Measurements from ENCODE around the gene MMAB.

The MMAB gene

DNA sequence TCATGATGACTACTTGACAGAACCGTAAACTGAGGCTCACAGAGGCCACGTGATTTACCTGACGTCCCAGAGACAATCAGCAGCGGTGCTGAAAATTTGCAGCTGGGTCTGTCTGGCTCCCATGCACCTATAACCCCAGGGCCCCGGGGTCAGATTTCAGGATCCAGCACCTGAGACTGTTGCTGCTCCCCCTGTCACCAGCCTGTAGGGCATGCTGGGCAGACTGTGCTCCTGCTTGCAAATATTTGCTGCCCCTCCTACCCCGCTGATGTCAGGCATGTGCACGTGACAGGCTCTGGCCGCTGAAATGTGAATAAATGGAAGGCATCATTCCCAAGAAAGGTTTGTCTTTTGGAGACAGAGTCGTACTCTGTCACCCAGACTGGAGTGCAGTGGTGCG, 6.0 kb downstream of the MMAB start:
- no peak for DNase-seq (ENCODE audit: low read depth)
- TF ChIP-seq, protein P1, sequence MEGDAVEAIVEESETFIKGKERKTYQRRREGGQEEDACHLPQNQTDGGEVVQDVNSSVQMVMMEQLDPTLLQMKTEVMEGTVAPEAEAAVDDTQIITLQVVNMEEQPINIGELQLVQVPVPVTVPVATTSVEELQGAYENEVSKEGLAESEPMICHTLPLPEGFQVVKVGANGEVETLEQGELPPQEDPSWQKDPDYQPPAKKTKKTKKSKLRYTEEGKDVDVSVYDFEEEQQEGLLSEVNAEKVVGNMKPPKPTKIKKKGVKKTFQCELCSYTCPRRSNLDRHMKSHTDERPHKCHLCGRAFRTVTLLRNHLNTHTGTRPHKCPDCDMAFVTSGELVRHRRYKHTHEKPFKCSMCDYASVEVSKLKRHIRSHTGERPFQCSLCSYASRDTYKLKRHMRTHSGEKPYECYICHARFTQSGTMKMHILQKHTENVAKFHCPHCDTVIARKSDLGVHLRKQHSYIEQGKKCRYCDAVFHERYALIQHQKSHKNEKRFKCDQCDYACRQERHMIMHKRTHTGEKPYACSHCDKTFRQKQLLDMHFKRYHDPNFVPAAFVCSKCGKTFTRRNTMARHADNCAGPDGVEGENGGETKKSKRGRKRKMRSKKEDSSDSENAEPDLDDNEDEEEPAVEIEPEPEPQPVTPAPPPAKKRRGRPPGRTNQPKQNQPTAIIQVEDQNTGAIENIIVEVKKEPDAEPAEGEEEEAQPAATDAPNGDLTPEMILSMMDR (IDR thresholded peaks at IDR 0.05; ENCODE audit: control insufficient read depth, insufficient read depth, low read depth, low read length, missing control alignments): no peak
- no peak overlapping the region for H3K4me3 ChIP-seq (ENCODE audit: control insufficient read depth, low read depth, low read length)

DNA sequence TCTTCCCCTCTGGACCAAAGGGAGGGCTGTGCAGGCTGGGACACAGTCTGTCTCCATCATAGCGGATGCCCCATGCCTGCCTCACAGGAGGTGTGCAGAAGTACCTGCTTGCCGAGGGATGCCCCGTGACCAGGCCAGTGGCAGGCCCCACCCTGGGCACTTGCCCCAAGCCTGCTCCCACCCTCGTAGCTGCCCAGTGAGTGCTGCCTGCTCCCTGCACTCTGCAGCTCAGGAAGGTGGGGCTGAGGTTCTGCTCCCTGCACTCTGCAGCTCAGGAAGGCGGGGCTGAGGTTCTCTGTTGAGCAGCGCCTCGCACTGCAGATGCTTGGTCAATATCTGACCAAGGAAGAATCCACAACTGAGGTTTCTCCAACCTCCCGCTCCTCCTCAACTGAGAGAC, 6.9 kb downstream of the MMAB start:
- TF ChIP-seq, protein P1 (IDR thresholded peaks at IDR 0.05; ENCODE audit: control insufficient read depth, insufficient read depth, low read depth, low read length, missing control alignments): no peak
- no peak for DNase-seq (ENCODE audit: low read depth)

DNA sequence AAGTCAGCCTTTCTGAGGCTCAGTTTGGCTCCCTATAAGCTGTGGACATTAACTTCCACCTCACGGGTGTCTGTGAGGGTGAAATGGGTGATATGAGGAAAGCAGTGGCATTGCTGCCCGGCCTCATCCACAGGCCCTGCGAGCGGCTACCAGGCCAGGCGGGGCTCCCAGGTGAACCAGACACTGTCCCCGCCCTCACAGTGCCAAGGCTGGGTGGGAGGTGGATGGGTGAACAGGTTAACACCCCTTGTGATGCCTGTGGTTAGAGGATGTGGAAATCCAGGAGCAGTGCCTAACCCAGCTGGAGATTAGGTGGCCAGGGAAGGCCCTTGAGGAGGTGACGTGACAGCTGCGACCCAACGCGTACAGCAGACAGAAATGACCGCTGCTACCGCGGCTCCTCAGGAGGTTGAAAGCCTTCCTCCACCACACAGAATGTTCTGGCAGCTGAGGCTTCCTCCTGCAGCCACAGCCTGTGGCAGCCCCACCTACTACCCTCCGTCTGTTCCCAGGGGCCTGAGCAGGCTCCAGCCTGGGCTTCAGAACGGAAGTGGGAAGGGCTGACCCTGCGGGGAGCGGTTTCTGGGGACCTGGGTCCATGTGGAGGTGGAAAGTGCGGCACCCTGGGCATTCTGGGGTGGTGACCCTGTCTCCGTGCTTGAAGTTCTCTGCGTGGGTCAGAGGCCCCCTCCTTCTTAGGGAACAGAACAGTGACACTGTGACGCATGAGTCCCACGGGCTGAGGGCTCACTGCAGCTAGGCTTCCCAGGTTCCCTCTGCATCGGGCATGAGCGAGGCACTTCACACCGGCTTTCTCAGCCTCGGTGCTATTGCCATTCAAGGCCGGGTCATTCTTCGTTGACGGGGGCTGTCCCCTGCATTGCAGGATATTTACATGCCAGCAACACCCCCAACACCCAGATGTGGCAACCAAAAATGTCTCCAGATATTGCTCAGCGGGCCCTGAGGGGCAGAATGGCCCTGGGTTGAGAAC, 9.7 kb downstream of the MMAB start:
- TF ChIP-seq, protein P1 (IDR thresholded peaks at IDR 0.05; ENCODE audit: control insufficient read depth, insufficient read depth, low read depth, low read length, missing control alignments): no peak
- H3K4me3 ChIP-seq (ENCODE audit: control insufficient read depth, low read depth, low read length): no peak overlapping the region
- DNase-seq (ENCODE audit: low read depth): no peak

More for the DNA sequence above, 6.9 kb downstream of the MMAB start:
- no peak overlapping the region for H3K4me3 ChIP-seq (ENCODE audit: control insufficient read depth, low read depth, low read length)

DNA sequence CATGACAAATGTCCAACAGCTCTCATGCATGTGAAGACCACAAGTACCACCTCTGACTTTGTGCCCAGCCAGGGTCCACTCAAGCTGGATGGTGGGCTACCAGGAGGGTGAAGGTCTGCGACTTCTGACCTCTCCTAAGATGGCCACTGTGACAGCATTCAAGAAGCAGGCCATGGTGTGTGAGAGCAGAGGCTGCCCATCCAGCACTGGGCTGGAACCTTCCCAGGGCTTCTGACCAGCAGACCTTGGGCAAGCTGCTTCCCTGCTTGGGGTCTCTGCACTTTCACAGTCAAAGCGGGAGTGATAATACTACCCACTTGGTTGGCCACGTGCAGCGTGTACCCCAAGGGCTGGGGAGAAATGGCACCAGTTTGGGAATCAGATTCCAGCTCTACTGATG, 10.4 kb downstream of the MMAB start:
- TF ChIP-seq, protein P1 (IDR thresholded peaks at IDR 0.05; ENCODE audit: control insufficient read depth, insufficient read depth, low read depth, low read length, missing control alignments): no peak
- DNase-seq (ENCODE audit: low read depth): no peak
- no peak overlapping the region for H3K4me3 ChIP-seq (ENCODE audit: control insufficient read depth, low read depth, low read length)

DNA sequence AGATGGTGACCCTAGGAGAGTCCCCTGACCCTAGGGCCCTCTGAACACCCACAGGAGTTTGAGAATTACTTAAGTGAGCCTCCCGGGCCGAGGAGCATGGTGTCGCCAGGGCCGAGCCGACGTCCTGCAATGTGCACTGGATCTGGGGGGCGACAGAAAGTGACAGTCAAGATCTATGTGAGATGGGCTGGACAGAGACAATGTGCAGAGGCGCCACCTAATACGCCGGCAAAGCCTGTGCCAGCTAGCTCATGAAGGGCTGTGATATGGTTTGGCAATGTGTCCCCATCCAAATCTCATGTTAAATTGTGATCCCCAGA, 11.6 kb downstream of the MMAB start:
- no peak overlapping the region for H3K4me3 ChIP-seq (ENCODE audit: control insufficient read depth, low read depth, low read length)
- TF ChIP-seq, protein P1 (IDR thresholded peaks at IDR 0.05; ENCODE audit: control insufficient read depth, insufficient read depth, low read depth, low read length, missing control alignments): no peak
- DNase-seq (ENCODE audit: low read depth): no peak

DNA sequence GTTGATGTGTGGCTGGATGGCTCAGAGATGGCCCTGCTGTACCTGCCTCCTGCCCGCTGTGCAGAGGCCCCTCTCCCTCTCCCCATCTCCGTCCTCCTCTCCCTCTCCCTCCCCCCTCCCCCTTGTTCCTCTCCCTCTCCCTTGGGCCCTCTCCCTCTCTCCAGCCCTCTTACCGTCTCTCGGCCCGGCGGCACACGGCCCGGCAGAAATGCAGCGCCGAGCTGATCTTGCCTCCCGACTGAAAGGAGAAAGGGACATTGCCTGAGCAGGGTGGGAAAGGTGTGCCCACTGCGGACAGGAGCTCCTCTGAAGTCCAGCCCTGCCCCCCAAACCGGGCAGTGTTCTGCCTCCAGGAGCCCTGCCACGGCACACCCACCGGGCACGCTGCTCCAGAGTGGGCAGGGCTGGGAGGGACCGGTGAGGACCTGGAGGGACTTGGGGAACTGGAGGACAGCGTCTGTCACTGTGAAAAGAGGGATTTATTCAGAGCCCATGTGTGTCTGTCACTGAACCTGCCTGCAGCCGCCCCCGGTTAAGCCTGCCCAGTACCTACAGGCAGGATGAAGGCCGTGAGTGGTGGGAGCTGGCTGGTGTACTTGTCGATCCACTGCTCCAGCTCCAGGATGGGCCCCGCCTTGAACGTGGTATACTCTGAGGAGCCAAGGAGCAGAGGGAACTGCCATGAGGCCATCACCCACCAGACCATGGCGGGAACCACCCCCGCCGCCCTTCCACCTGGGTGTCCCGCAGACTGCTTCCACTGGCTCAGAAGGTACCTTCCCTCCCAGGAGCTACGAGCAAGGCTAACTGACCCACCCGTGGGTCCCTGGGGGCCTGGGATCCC, 12.2 kb downstream of the MMAB start:
- H3K4me3 ChIP-seq (ENCODE audit: control insufficient read depth, low read depth, low read length): no peak overlapping the region
- no peak for DNase-seq (ENCODE audit: low read depth)
- TF ChIP-seq, protein P1 (IDR thresholded peaks at IDR 0.05; ENCODE audit: control insufficient read depth, insufficient read depth, low read depth, low read length, missing control alignments): no peak
